Uterus (tissue), 4 donors: ENCODE results near the gene ITGAL. TPM values are rescaled to one million over a fixed set of nuclear protein-coding genes. Genes with fewer than 3 reads are reported as not detected.

ENCODE experiments used
- DNase-seq, 2 donors: peaks; one replicate each; pipeline ENCODE4 v3.0.0-alpha.2; 2019 to 2020
- H3K27ac ChIP-seq, 2 donors: fragments of 200-600 bp; sonication (generic); 1 replicate in 1 of 2; 2 replicates in 1 of 2; pipeline ENCODE4 v1.5.1; 2016 to 2018
- H3K27me3 ChIP-seq, 2 donors: fragments of 200-600 bp; sonication (generic); one replicate each; pipeline ENCODE4 v1.5.1; 2018 to 2019; ENCODE audit warnings: control low read depth in 1 of 2
- H3K36me3 ChIP-seq, 2 donors: fragments of 200-600 bp; sonication (generic); one replicate each; pipeline ENCODE4 v1.5.1; 2019; ENCODE audit warnings: control low read depth in 1 of 2
- H3K4me1 ChIP-seq, 2 donors: fragments of 200-600 bp; sonication (generic); one replicate each; pipeline ENCODE4 v1.5.1; 2018 to 2019; ENCODE audit warnings: control low read depth in 1 of 2
- H3K4me3 ChIP-seq, 2 donors: fragments of 200-600 bp; sonication (generic); 1 replicate in 1 of 2; 2 replicates in 1 of 2; pipeline ENCODE4 v1.5.1; 2018 to 2019; ENCODE audit warnings: mild to moderate bottlenecking in 1 of 2
- H3K9me3 ChIP-seq, 2 donors: fragments of 200-600 bp; sonication (generic); one replicate each; pipeline ENCODE4 v1.5.1; 2019; ENCODE audit warnings: control low read depth in 1 of 2
- POLR2A ChIP-seq, 2 donors: fragments of 450-650 bp; IDR thresholded peaks; one replicate each; pipeline ENCODE4 v1.6.1; 2016; ENCODE audit warnings: antibody characterized with exemption in 2 of 2, mild to moderate bottlenecking in 1 of 2, moderate library complexity in 1 of 2
- intact Hi-C: fragments of 100-400 bp; cut with DNase I; formaldehyde crosslinking; loops from one replicate; pipeline ENCODE4 v1.15.1; 2023; ENCODE audit warnings: low total_unique reads
- total RNA-seq, 4 donors: library from RNA; depleted of rRNA in 3 of 4; stranded (reverse); fragments of >200 nt in 3 of 4; gene quantifications; one replicate each; pipeline versions ENCODE4 v1.1.0 to v1.2.4, GENCODE V29; 2014 to 2023
- TF ChIP-seq, protein P1 (sequence below), 4 experiments: fragments of 200-600 bp in 2 of 4; fragments of 450-650 bp in 2 of 4; sonication (generic) in 2 of 4; IDR thresholded peaks; one replicate each; pipeline ENCODE4 v1.5.1; 2016 to 2019; ENCODE audit warnings: antibody characterized with exemption in 4 of 4, mild to moderate bottlenecking in 2 of 4, moderate library complexity in 1 of 4
- donor health status: DM: yes; HTN: yes; CAD: no.

Gene ITGAL
- total RNA-seq = 1 to 10 TPM in 3 of 4 donors, not detected in 1; 3.6 to 5.6 (median 4.7) TPM

DNA sequence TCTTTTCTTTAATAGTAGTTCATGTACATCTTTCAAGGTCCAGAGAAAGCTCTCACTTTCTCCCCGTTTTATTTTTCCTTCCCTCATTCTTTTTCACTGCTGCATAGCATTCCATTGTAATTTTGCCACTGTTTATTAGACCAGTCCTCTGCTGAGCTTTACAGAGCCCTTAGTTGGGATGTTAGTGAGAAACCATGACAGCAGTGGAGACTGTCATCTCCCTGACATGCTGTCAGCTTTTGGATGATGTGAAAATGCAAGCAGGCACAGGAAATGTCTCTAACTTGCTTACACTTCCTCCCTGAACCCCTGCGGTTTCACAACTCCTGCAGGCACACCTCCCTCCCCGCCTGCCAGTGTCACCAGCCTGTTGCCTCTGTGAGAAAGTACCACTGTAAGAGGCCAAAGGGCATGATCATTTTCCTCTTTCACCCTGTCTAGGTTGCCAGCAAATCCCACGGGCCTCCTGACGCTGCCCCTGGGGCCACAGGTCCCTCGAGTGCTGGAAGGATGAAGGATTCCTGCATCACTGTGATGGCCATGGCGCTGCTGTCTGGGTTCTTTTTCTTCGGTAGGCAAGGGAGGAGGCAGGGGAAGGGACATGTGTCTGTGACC is at the start of gene ITGAL:
Gene ITGAL (plus strand): TSS at position 415 of the 615 bp plus-strand sequence. CDS start 96 bp downstream, at position 511.
- no peak within 1 kb of the TSS for H3K4me3 ChIP-seq
- no peaks in the 10 kb centered on the region for H3K36me3 ChIP-seq
- H3K9me3 ChIP-seq = no peaks in the 10 kb centered on the region
- no peak for DNase-seq
- no peak within 1 kb of the TSS for H3K27ac ChIP-seq
- H3K27me3 ChIP-seq = peaks cover 0 to 6% of the 10 kb centered on the region in 2 donors
- H3K4me1 ChIP-seq = no peaks in the 10 kb centered on the region
- TF ChIP-seq POLR2A (IDR thresholded peaks at IDR 0.05) = no peak
- TF ChIP-seq, protein P1, sequence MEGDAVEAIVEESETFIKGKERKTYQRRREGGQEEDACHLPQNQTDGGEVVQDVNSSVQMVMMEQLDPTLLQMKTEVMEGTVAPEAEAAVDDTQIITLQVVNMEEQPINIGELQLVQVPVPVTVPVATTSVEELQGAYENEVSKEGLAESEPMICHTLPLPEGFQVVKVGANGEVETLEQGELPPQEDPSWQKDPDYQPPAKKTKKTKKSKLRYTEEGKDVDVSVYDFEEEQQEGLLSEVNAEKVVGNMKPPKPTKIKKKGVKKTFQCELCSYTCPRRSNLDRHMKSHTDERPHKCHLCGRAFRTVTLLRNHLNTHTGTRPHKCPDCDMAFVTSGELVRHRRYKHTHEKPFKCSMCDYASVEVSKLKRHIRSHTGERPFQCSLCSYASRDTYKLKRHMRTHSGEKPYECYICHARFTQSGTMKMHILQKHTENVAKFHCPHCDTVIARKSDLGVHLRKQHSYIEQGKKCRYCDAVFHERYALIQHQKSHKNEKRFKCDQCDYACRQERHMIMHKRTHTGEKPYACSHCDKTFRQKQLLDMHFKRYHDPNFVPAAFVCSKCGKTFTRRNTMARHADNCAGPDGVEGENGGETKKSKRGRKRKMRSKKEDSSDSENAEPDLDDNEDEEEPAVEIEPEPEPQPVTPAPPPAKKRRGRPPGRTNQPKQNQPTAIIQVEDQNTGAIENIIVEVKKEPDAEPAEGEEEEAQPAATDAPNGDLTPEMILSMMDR (IDR thresholded peaks at IDR 0.05) = no peak
- intact Hi-C loops = no loop called here

DNA sequence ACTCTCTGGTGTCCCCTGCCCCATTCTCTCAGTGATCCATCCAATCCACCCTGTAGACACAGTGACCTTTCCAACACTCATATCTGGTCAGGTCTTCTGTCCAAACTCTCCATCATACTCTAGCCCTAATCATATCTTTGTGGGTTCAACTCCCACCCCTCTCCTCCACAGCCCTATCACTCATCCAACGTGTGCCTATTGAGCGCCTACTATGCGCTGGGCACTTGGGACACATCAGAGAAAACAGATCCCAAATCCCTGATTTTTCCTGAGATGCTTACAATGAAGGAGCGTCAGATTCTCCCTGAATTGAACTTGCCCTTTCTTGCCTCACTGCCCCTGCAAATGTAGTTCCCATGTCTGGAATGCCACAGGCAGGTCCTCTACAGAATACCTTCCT is 44.5 kb upstream of the ITGAL start:
- TF ChIP-seq POLR2A (IDR thresholded peaks at IDR 0.05) = no peak
- TF ChIP-seq, protein P1 (IDR thresholded peaks at IDR 0.05) = no peak
- intact Hi-C loops = no loop called here
- H3K27me3 ChIP-seq = no peaks in the 10 kb centered on the region
- no peak for DNase-seq
- no peaks in the 10 kb centered on the region for H3K36me3 ChIP-seq
- H3K27ac ChIP-seq = no peak overlapping the region
- H3K9me3 ChIP-seq = no peaks in the 10 kb centered on the region
- H3K4me3 ChIP-seq = no peak overlapping the region
- peaks cover 0 to 5% of the 10 kb centered on the region in 2 donors for H3K4me1 ChIP-seq

DNA sequence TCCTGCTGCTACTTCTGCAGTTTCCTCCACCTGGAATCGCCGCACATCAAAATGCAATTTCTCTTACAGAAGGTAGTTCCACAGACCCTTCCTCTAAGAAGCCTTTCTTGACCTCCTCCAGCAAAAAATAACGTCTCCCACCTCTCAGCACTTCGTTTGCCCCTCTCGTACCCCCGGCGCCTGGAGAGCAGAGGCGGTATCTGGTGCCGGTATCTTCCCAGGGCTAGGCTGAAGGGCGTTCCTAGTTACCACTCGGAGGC is 43.2 kb upstream of the ITGAL start:
- no peak for DNase-seq
- intact Hi-C loops = no loop called here
- Histone ChIP-seq H3K4me1 (peaks cover 0 to 5% of the 10 kb centered on the region in 2 donors), H3K4me3 (peak overlapping the region; percentile 48 to 87), H3K9me3 (no peaks in the 10 kb centered on the region), H3K36me3 (no peaks in the 10 kb centered on the region), H3K27ac (peak overlapping the region; percentile 67 to 77), H3K27me3 (no peaks in the 10 kb centered on the region)
- TF ChIP-seq POLR2A (IDR thresholded peaks at IDR 0.05) = no peak
- TF ChIP-seq, protein P1 (IDR thresholded peaks at IDR 0.05) = no peak

DNA sequence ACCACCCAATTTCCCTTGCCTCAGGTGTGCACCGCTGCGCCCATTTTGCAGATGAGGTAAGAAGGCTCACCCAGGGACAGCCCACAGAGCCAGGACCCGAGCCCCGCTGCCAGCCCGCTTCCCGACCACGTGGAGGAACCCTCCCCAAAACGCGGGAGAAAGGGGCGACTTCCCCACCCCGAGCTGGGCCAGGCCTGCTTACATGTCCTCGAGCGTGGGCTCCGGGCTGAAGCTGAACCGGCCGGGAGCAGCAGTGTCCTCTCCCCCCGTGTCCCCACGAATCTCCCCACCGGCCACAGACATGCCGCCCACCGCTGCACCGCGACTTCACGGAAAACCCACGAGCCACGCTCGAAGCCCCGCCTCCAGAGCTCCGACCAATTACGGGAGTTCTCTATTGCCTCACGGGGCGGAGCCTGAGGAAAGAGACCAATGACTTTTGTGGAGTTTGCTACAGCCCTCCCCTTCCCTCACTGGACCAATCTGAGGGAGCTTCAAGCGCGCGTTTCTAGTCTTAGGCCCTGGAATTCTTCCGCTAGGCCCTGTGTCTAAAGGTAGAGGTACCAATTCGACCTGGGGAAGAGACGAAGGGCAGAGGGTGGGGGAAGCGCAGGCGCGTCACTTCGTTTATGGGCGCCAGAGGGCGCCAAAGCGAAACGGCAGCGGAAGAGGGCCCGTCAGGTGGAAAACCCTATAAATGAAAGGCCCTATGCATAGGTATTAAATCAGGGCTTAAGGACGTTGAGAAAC is 42.7 kb upstream of the ITGAL start, which contains the start of gene DCTPP1:
Gene DCTPP1 (minus strand): TSS at position 353 of the 750 bp plus-strand sequence. CDS start 50 bp downstream, at position 303.
- Histone ChIP-seq H3K4me1 (peaks cover 0 to 5% of the 10 kb centered on the region in 2 donors), H3K9me3 (no peaks in the 10 kb centered on the region), H3K36me3 (no peaks in the 10 kb centered on the region), H3K27me3 (no peaks in the 10 kb centered on the region), H3K4me3 (peak within 1 kb of the TSS; percentile 48 to 87), H3K27ac (peak within 1 kb of the TSS; percentile 67 to 77)
- intact Hi-C loops = no loop called here
- TF ChIP-seq, protein P1 (IDR thresholded peaks at IDR 0.05) = peak; percentile 62 to 89 (median 82)
- no peak for TF ChIP-seq POLR2A (IDR thresholded peaks at IDR 0.05)
- peak; percentile 94 to 97 for DNase-seq

DNA sequence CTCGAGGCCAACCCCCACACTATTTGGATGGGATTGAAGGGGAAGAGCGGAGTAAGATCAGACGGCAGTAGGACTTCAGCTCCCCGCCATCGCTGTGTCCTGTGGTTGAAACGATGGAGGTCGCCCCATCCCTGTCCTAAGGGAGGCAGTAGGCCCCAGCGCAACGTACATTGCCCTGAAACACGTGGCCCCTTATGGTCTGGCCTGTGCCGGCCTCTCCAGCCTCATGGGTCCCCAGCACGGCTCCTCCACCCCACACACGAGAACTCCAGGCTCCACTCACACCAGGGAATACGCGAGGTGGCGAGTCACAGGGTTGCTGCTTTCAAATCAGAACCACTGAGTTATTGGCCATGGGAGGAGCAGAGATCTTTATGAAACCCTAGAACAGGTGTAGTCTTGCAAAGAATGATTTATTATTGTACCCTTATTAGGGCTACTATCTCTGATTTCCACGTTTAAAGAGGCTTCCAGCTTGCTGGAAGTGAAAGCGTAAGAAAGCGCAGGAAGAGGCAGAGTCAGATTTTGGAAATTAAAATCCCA is 42.0 kb upstream of the ITGAL start:
- Histone ChIP-seq H3K27me3 (no peaks in the 10 kb centered on the region), H3K4me3 (peak overlapping the region; percentile 7 to 87), H3K27ac (peak overlapping the region; percentile 67 to 77), H3K36me3 (no peaks in the 10 kb centered on the region), H3K4me1 (peaks cover 0 to 5% of the 10 kb centered on the region in 2 donors), H3K9me3 (no peaks in the 10 kb centered on the region)
- peak in 1 of 2 donors; percentile 33 for DNase-seq
- no peak for TF ChIP-seq POLR2A (IDR thresholded peaks at IDR 0.05)
- TF ChIP-seq, protein P1 (IDR thresholded peaks at IDR 0.05) = no peak
- intact Hi-C loops = no loop called here
